Keratinocyte (primary cell): ENCODE measurements around the gene NOL3.

Experiments used
- EZH2 ChIP-seq: IDR thresholded peaks from one replicate; pipeline ENCODE4 v1.6.1; 2012; ENCODE audit warnings: inconsistent platforms, mild to moderate bottlenecking, low read length, moderate library complexity
- TF ChIP-seq, protein P1 (sequence below), 3 experiments: IDR thresholded peaks in 1 of 3; conservative IDR thresholded peaks in 1 of 3; optimal IDR thresholded peaks in 1 of 3; 2 replicates in 2 of 3; 3 replicates in 1 of 3; pipeline versions ENCODE3 to v1.5.1; 2011; ENCODE audit warnings: low read length in 3 of 3, mild to moderate bottlenecking in 3 of 3, moderate library complexity in 2 of 3, control low read depth in 1 of 3, inconsistent platforms in 1 of 3; ENCODE audit not compliant: insufficient read depth in 2 of 3; ENCODE audit errors: extremely low read depth in 1 of 3

DNA sequence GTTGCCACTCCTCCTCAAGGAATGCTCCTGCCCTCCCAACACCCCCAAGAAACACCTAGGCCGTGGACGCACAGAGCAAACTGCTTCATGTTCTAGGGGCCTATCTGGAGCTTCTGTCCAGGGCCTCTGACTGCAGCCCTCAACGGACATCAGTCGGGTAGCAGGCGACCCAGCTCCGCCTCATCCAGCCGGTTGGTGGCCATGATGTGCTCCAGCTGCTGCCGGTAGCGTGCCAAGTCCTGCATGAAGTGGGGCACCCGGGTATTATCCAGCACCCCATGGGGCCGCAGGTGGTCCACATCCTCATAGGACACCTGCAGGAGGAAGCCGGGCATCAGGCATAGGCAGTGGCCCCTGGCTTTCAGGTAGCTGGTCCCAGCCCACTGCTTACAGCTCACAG lies 6.3 kb downstream of the NOL3 start:
- TF ChIP-seq, protein P1, sequence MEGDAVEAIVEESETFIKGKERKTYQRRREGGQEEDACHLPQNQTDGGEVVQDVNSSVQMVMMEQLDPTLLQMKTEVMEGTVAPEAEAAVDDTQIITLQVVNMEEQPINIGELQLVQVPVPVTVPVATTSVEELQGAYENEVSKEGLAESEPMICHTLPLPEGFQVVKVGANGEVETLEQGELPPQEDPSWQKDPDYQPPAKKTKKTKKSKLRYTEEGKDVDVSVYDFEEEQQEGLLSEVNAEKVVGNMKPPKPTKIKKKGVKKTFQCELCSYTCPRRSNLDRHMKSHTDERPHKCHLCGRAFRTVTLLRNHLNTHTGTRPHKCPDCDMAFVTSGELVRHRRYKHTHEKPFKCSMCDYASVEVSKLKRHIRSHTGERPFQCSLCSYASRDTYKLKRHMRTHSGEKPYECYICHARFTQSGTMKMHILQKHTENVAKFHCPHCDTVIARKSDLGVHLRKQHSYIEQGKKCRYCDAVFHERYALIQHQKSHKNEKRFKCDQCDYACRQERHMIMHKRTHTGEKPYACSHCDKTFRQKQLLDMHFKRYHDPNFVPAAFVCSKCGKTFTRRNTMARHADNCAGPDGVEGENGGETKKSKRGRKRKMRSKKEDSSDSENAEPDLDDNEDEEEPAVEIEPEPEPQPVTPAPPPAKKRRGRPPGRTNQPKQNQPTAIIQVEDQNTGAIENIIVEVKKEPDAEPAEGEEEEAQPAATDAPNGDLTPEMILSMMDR (optimal IDR thresholded peaks at IDR 0.05 in 1 of 3, IDR thresholded peaks at IDR 0.05 in 1 of 3, conservative IDR thresholded peaks at IDR 0.05 in 1 of 3; ENCODE audit: extremely low read depth in 1 of 3, insufficient read depth in 2 of 3, low read length in 3 of 3), result no peak
- TF ChIP-seq EZH2, result no peak
